NCI-H1436 treated with DMSO at 0.1 percent for 48 hours (cell line): Measurements from ENCODE around the gene CAMK1.

Source experiments
- DNase-seq: peaks from one replicate; lab custom pipeline; 2025; lab: John Stamatoyannopoulos, UW

Gene CAMK1

DNA sequence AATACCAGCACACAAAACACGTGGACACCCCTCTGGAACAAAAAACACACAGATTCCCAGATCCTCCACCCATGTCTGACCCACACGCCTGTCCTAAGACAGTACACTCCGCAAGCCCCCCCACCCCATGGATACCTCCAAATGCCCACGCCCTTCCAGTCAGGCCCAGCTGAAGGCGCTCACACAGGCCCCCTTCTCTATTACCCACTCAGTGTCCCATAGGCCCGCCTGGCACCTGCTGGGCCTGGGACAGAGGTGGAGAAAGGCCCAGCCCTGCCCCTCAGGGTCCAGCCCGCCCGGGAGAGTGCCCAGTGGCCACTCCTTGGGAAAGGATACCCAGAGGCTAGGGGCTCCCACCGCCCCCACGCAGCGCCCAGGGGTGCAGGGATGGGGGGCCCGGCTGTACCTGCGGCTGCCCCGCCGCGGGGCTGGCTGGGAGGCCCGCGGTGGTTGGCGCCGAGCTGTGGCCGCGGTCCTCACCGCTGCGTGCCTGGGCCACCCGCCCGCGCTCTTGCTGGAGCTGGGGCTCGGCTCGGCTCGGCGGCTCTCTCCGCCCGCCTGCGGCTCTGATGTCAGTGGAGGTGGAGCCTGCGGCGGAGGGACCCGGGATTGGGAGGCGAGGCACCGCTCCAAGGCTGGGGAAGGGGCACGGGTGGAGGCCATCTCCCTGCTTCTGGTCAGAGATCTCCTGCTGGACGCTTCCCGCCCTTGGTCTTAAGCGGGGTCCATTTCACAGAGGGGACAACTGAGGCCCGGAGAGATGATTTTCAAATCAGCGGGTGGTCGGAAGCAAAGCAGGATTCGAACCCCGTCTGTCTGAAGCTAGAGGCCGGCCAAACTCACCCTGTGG lies at the start of gene CAMK1:
Gene CAMK1, minus strand, starts transcription at position 522 of the 850 bp plus-strand sequence. CDS start 2,198 bp downstream, outside the sequence.
- no peak for DNase-seq

DNA sequence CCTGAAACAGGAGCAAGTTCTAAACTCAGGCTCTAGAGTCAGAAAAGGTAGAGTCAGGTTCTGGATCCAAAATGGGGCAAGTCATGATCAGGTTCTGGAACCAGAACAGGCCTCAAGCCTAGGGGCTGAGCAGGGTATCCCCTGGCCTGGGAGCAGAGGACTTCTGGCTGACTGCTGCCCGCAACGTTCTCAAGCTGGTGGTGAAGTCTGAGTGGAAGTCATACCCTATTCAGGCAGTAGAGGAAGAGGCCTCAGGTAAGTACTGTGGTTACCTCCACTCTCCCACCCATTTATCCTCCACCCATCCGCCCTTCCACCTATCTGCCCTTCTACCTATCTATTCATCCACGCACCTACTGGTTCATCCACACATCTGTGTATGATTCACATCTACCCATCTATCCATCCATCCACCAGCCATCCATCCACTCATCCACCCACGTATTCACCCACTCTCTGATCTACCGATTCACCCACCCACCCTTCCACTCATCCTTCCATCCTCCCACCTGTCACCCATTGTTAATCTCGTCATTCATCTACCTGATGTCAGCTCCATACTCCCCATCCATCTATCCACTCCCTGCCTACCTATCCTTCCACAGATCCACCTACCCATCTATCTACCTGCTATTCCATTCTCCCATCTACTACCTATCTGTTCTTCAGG lies 49.1 kb upstream of the CAMK1 start:
- no peak for DNase-seq

DNA sequence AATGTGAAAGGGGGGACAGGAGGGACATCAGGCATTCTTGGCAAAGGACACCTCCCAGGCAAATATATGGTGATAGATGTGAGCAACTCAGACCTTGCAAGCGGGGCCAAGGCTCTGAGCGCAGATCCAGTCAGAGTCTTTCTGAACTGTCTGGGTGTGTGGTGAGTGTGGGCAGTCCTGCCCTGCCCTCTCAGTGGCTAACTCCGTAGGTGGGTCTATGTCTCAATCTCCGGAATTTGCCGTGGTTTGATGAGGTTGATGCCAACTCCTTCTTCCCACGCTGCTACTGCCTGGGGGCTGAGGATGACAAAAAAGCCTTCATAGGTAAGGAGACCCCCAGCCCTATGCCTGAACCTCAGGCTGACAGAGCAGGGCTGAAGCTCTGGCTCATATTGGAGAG lies 47.7 kb upstream of the CAMK1 start:
- DNase-seq, result no peak

DNA sequence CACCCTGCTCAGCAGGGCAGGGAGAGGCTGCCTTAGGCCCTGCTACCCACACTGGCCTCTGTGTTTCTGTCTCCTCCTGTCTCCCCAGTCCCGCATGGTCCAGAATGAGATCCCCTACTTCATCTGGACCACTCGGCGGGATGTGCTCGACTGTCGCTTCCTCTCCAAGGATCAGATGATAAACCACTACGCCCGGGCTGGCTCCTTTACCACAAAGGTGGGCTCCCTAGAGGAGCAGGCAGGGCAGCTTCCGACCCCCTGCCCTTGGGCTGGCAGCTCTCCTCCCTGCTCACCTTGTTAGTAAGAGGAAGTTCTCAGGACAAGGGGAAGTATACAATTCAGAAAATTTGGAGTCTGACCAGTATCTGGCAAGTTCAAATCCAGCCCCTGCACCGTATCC lies 46.2 kb upstream of the CAMK1 start:
- DNase-seq, result no peak

DNA sequence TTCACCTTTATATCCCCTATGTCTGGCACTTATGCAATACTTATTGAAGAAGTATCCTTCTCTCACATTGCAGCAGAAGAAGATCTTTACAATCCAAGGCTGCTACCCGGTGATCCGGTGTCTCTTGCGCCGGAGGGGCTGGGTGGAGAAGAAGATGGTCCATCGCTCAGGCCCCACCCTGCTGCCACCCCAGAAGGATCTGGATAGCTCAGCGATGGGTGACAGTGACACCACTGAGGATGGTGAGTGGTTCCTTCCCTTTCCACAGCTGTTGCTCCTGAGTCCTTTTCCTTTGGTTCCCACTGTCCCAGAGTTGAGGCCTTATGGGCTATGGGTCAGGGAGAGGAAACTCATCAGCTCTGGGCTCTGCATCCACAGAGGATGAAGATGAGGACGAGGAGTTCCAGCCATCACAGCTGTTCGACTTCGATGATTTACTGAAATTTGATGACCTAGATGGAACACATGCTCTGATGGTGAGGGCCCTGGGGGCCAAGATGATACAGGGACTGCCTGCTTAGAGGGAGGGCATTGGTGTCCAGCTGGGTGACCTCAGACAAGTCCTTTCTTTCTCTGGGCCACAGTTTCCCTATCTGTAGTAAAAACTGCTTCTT lies 43.2 kb upstream of the CAMK1 start:
- DNase-seq, result no peak

DNA sequence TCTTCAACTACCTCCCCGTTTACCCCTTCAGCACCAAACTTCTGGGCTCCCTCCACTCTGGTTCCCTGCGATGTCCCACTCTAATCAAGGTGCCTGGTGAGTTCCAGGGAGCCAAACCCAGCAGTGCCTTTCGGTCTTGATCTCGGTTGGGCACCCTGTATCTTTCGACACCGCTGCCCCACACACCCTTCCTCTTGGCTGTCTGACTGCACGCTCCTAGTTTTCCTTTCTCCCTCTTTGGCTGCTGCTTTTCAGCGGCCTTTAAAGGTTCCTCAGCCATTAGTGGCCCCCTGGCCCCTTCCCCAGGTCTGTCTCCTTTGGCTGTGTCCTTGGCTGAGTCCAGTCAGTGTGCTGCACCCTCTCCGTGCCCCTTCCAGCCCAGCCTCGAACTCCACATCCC lies 41.1 kb upstream of the CAMK1 start:
- no peak for DNase-seq

DNA sequence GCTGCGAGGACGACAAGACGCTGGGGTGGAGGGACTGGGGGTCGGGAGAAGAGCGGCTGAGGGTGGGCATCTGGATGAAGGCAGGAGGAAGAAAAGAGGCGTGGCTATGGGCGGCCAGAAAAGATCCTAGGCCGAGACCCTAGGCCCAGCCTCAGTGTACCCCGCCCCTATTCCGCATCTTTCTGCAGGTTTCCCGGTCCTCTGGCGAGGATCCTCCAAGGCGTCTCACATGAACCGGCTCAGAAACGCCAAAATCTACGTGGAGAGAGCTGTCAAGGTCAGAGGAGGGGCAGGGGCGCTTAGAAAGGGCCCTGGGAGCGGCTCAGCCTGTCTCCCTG lies 40.7 kb upstream of the CAMK1 start:
- DNase-seq, result no peak

DNA sequence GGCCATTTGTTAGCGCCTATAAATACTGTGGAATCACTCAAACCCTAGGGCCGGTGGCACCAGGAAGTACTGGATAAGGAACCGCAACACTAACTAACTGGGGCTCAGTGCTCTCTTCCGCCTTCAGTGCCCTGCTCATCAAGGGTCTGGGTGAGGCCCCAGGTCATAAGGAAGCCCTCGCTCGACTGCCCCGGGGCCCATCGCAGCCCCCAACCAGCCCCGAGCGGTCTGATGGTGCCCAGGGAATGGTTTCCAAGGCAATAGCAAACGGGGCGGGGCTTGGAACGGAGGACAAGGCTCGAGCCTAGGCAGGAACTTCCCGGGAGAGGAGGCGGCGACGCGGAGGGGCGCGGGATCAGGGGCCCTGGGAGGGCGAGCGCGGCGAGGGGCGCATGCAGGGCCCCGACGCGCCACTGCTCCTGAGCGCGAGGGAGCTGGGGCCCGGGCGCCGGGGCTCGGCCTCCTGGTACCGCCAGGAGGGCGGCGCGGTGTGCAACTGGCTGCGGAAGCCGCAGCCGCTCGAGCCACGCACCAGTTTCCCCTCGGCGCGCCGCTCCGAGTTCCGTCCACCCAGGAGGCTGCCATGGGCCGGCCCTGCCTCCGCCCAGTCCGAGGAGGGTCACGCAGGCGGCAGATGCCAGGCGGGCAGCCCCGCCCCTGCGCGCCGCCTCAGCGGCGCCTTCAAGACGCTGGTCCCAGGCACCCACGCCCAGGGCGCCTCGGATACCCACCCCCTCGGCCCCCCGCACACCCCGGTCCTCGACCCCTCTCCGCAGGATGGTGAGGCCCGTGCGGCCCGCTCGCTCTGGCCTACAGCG lies 40.1 kb upstream of the CAMK1 start, which contains the start of gene TTLL3:
Gene TTLL3, plus strand, starts transcription at position 648 of the 818 bp plus-strand sequence. CDS start 400 bp downstream, outside the sequence.
- DNase-seq, result no peak

DNA sequence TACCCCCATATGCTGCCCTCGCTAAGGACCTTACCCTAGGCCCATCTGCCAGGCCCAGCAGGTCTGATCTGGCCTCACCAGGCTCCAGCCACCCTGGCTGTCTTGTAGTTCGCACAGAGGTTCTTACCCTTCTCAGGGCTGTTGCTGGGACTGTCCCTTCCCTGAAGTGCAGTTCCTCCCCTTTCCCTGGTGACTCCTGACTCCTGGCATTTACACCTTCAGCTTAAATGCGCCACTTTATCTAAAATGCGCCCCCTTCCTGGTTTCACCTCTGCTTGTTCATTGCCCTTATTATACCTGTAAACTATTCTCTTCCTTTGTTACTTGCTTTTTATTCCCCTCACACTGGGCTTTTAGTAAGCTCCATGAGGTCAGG lies 39.5 kb upstream of the CAMK1 start:
- no peak for DNase-seq

DNA sequence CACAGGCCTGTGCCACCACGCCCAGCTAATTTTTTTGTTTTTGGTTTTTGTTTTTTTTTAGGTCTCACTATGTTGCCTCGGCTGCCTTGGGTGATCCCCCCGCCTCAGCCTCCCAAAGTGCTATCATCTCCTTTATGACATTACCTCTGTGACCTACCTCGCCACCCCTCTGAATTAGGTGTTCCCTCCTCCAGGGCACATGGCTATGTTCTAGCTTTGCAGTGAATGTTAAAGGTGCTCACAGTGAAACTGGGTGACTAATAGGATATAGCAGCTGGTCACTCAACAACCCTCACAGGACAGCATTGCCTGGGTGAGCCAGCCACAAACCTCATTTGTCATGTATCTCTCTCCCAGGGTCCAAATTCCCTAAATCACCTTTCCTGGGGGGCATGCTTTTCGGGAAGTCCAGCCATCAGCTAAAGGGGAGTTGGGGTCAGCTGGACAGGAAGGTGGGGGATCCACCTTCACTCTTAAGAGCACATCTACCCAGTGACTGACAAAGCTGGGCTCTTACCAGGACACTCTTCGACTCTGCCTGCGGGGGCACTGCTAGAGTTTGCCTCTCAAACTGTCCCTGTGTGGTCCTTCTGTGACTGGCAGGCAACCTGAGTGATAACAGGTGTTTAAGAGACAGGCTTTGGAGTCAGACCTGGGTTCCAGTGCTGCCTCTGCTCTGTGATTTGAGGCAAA lies 38.7 kb upstream of the CAMK1 start:
- no peak for DNase-seq

DNA sequence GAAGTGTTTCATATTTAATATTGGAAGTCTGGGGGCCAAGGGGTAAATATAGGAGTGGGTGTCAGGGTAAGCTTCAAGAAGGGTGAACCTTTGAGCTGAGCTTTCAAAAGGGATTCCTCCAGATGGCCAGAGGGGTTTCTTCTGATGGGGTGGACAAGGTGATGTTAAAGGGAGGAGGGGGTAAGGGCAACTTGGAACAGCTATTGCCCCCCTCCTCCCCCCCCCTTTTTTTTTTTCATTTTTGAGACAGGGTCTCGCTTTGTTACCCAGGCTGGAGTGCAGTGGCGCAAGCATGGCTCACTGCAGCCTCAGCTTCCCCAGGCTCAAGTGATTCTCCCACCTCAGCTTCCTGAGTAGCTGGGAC lies 38.2 kb upstream of the CAMK1 start:
- DNase-seq, result no peak

DNA sequence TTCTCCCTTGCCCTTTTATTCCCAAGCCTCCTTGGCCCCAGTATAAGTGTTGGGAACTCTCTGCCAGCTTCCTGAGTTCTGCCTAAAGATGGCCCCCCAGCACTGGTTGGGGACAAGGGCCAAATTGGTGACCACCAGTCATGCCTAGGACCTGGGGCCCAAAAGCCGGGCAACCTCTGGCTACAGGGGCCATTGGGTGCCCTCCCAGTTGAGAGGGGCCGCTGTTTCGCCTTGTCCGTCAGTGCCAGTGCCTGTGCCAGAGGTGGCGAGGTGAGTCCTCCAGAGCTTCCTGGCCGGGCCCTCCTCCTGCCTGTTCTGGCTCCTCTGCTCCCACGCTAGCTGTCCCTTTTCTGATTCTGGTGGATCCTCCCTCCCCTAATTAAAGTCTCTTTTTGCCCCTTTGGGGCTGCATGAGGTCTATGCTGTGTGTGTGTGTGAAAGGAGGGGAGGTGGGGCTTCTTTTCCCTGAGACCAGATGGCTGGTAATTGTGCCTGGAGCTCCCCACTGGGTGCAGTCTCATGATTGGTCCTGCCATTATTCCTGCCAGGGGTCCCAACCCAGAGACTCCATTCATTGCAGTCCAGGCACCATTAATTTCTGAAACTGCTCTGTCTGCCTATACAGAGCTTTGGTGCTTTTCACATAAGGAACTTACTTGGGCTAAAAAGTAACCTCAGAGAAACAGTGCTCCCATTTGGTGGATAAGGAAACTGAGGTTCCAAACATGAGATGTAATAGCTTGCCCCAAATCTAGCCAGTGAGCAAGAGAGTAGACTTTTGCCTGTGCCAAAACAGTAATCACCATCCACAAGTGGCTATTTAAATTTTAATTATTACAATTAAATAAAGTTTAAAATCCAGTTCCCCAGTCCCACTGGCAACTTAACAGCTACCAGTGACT lies 37.2 kb upstream of the CAMK1 start:
- DNase-seq, result no peak

DNA sequence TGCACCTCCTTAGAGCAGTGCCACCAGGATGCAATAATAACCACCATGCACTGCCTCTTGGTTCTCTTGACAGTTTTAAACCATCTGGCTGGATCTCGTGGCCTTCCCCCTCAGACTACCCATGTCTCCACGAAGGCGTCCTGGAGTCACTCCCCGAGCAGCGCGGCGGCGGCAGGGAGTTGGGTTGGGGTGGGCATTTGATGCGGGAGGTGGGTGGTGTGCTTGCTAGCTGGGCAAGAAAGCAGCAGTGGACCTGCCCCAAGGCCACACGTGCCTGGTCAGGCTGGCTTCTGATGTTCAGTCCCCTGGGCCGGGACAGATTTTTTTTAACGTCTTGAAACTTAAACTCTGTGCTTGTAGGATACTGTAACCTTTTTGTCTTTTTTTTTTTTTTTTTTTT lies 36.4 kb upstream of the CAMK1 start:
- DNase-seq, result no peak

DNA sequence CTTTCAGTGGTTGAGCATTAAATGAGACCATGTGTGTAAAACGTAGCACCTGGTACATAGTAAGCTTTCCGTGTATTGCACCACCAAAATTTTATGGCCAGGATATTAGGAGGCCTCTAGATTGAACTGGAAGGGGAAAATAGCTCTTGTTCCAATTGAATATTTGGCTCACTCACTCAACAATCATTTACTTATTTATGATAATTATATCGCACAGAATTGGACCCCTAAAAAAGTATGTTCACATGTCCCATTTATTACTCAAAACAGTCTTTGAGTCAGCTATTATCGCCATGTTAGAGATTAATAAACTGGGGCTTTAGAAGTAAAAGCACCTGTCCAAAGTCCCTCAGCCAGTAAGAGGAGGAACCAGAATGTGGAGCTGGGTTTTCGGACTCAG lies 35.2 kb upstream of the CAMK1 start:
- no peak for DNase-seq

DNA sequence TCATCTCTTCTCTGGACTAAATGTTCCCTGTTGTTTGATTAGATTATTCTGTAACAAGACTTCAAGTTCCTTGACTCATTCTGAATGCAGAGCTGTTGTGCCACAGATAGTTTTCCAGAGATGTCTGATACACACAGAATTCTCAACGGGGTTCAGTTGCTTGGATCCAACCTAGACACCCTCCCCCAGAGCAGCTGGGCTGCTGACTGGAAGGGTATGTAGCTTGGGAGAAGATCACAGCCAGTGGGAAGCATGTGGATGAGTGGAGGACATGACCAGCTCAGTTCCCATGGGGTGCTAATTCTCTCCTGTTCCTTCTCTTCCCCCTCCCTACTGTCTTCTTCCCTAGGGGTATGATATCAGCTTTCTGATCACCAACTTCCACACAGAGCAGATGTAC lies 33.7 kb upstream of the CAMK1 start:
- no peak for DNase-seq

DNA sequence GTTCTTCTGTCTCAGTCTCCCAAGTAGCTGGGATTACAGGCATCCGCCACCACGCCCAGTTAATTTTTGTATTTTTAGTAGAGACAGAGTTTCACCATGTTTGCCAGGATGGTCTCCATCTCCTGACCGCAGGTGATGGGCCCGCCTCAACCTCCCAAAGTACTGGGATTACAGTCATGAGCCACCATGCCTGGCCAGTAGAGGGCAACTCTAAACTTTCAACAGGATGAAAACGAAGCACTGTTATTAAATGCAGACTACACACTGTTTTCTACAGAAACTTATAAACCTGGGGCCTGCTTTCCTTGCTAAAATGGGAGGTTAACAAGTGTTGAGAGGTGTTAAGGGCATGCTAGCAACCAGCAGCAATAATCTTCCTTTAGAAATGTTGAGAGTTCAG lies 30.8 kb upstream of the CAMK1 start:
- DNase-seq, result no peak

DNA sequence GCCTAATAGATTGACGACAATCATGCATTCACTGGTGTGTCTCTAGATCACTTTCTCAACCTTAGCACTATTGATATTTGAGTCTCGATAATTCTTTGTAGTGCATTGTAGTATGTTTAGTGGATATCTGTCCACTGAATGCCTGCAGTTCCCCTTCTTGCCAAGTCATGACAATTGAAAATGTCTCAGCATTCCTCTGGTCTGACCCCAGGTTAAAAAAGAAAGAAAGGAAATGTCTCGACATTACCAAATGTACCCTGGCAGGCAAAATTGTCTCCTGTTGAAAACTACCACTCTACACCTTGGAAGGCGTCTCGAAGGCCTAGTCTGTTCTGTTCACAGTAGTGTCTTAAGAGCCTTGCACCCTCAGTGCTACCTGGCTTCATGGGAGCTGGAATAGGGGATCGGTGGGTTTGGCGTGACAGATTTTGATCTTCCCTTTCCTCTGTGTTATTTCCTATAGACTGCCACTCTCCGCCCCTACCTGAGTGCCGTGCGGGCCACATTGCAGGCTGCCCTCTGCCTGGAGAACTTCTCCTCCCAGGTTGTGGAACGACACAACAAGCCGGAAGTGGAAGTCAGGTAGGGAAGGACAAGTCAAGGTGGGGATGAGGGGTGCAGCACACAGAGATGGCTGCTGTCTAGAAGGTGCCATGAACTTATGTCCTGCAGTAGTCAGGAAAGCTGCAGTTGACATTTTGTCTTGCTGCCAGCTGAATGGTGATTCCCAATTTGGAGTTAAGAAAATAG lies 27.6 kb upstream of the CAMK1 start:
- no peak for DNase-seq

DNA sequence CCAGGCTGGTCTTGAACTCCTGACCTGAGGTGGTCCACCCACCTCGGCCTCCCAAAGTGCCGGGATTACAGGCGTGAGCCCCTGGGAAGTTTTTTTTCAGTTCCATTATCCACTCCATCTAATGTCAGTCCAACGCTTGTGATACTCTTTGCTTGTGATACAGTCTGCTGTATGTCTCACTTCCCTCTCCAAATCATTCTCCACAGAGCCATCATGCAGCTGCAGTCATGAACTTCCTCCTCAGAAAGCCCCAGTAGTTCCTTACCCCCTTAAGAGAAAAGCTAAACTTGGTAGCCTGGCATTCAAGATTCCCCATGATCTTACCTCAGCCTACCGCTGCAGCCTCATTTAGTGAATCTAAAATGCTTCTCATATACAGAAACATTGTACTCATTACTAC lies 25.5 kb upstream of the CAMK1 start:
- no peak for DNase-seq

DNA sequence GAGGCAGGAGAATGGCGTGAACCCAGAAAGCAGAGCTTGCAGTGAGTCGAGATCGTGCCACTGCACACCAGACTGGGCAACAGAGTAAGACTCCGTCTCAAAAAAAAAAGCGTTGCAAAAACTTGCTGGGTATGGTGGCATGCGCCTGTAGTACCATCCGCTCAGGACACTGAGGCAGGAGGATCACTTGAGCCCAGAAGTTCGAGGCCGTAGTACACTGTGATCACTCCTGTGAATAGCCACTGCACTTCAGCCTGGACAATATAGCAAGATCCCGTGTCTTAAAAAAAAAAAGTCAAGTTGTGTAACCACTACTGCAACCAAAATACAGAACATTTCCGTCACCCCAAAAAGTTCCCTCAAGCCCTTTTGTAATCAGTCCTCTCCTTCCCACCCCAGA lies 24.7 kb upstream of the CAMK1 start:
- no peak for DNase-seq

DNA sequence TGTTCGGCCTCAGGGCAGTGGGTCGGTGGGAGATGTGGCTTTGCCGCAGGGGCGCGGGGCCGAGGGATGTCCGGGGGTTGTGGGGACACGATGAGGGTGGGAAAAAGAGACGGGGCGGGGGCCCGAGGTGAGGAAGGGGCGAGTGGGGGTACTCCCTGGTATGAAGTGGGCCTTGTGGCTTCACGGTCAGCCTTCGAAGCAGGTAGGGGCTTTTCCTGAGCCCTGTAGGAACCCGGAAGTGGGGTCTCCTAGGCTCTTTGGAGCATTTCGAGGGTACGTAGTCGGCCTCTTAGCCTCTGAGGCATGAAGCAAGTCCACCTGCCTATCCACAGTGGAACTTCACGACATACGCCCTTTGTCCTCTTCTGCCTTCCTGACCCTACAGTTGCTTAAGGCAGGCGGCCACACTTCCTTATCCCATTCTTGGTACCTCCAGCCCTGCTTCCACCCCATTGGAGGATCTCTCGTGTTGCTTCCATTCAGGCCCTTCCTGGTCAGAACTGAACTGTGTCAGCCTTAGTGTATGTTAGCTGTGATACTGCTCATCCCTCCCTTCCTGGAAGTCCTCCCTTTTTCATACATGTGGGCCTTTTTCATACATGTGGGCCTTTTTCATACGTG lies 23.5 kb upstream of the CAMK1 start:
- no peak for DNase-seq
